Kidney epithelial cell (primary cell): ENCODE data around the gene EFHC1. TPM values are rescaled to one million over a fixed set of nuclear protein-coding genes. Genes with fewer than 3 reads are reported as not detected.

Experiments used
- DNase-seq: peaks from one replicate; pipeline ENCODE4 v3.0.0-alpha.2; 2010; ENCODE audit warnings: low read depth
- H3K27me3 ChIP-seq: 2 replicates; pipeline ENCODE4 v1.6.0; 2011; ENCODE audit warnings: low read length; ENCODE audit not compliant: control insufficient read depth, insufficient read depth
- H3K36me3 ChIP-seq: 2 replicates; pipeline ENCODE4 v1.5.1; 2011; ENCODE audit warnings: low read length; ENCODE audit not compliant: control insufficient read depth, insufficient read depth
- H3K4me3 ChIP-seq: 2 replicates; pipeline ENCODE4 v1.5.1; 2011; ENCODE audit warnings: low read depth, mild to moderate bottlenecking, control low read depth, low read length
- total RNA-seq: library from RNA; depleted of rRNA; stranded (reverse); fragments of >200 nt; gene quantifications from 2 replicates; pipeline ENCODE4 v1.2.3, GENCODE V29; 2015
- TF ChIP-seq, protein P1 (sequence below): IDR thresholded peaks from 2 replicates; pipeline ENCODE4 v1.5.1; 2011; ENCODE audit warnings: mild to moderate bottlenecking, moderate library complexity, low read length, control low read depth, inconsistent platforms; ENCODE audit not compliant: insufficient read depth, poor library complexity, severe bottlenecking

EFHC1 gene, protein sequence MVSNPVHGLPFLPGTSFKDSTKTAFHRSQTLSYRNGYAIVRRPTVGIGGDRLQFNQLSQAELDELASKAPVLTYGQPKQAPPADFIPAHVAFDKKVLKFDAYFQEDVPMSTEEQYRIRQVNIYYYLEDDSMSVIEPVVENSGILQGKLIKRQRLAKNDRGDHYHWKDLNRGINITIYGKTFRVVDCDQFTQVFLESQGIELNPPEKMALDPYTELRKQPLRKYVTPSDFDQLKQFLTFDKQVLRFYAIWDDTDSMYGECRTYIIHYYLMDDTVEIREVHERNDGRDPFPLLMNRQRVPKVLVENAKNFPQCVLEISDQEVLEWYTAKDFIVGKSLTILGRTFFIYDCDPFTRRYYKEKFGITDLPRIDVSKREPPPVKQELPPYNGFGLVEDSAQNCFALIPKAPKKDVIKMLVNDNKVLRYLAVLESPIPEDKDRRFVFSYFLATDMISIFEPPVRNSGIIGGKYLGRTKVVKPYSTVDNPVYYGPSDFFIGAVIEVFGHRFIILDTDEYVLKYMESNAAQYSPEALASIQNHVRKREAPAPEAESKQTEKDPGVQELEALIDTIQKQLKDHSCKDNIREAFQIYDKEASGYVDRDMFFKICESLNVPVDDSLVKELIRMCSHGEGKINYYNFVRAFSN
- 20.5 and 22.9 TPM in 2 replicates for total RNA-seq

DNA sequence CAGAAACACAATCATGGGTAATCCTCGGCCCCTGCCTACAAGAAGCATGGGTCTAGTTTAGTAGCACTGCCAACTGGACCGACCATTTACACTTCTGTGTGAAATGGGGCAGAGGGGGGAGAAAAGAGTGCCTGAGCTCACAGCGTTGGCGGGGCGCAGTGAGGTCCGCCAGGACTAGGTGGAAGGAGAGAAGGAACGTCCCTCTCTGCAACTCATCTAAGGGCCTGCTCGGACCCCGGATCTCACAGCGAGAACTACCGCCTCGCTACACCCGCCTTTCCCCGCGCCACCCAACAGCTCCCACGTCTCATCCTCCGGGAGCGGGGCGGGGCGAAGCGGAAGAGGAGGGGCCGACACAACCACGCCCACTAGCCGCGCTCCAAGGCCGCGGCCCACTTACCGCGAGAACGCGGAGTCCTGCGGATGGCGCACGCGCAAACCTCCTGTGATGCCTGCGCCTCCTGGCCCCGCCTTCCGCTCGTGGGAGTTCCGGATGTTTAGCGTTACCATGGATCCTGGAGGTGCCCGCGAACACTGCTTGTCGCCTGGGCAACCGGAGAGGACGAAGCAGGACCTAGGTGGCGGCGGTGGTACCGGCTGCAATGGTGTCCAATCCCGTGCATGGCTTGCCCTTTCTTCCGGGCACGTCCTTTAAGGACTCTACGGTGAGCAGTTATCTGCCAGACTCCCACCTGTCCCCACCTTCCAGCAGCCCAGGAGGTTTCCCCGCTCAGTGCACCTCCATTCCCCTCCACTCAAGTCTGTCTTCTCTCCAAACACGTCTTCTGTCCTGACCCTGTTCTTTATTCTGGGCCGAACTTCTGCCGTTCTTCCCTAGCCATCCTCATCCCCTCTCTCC is at the start of gene EFHC1:
EFHC1 (plus strand) TSS at position 534 of the 859 bp plus-strand sequence; CDS start at position 603, 69 bp downstream.
- H3K36me3 ChIP-seq = no peaks in the 10 kb centered on the region
- peak within 1 kb of the TSS; percentile 89 for H3K4me3 ChIP-seq
- DNase-seq = peak; percentile 89
- H3K27me3 ChIP-seq = no peaks in the 10 kb centered on the region
- TF ChIP-seq, protein P1, sequence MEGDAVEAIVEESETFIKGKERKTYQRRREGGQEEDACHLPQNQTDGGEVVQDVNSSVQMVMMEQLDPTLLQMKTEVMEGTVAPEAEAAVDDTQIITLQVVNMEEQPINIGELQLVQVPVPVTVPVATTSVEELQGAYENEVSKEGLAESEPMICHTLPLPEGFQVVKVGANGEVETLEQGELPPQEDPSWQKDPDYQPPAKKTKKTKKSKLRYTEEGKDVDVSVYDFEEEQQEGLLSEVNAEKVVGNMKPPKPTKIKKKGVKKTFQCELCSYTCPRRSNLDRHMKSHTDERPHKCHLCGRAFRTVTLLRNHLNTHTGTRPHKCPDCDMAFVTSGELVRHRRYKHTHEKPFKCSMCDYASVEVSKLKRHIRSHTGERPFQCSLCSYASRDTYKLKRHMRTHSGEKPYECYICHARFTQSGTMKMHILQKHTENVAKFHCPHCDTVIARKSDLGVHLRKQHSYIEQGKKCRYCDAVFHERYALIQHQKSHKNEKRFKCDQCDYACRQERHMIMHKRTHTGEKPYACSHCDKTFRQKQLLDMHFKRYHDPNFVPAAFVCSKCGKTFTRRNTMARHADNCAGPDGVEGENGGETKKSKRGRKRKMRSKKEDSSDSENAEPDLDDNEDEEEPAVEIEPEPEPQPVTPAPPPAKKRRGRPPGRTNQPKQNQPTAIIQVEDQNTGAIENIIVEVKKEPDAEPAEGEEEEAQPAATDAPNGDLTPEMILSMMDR = no peak

DNA sequence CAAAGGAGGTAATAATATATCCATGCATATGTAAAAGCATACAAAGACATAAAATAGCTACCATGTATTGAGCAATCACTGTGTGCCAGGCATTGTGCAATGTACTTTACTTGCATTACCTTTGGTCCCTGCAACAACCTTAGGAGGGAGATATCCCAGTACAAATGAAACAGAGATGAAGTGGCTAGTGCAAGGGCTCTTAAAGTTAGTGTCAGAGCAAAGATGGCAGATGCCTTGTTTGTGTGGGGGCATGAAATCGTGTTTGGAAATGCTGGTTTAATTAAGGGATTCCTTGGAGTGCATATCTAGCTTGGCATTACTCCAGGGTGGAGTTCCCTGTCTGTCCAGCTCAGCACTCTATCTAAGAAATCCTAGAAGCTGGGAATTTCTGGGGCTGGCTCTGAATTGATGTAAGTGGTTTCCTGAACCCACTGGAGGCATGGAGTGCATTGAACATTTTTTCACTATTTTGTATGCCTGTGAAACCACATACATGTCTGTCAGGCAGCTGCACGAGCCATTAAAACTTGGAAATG is 48.4 kb upstream of the EFHC1 start:
- H3K27me3 ChIP-seq = no peaks in the 10 kb centered on the region
- DNase-seq = no peak
- TF ChIP-seq, protein P1 = no peak
- H3K36me3 ChIP-seq = no peaks in the 10 kb centered on the region
- H3K4me3 ChIP-seq = no peak overlapping the region

DNA sequence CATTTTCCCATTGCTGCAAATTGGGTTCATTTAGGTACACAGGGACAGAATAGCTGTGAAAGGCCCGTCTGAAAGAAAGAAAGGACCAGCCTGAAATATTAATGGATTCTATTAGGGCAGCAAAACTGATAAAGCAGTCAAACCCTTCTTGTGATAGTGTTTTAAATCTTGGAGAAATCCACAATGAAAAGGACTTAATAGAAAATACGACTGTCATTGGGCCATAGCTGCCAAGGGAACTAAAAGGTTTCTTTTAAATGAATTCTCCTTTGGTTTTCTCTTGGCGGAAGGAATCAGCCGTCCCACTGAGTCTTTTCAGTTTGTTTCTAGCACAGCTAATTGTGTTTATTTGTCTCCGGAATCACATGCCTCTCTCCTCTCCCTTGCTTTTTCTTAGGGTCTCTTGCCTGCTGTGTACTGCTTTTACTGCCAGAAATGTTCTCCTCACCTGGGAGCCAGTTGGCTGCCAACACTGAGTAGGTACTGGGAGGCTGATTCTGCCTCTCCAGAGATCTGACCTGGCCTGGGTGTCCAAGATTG is 46.9 kb upstream of the EFHC1 start:
- Histone ChIP-seq H3K36me3 (no peaks in the 10 kb centered on the region), H3K4me3 (no peak overlapping the region), H3K27me3 (no peaks in the 10 kb centered on the region)
- TF ChIP-seq, protein P1 = no peak
- no peak for DNase-seq

DNA sequence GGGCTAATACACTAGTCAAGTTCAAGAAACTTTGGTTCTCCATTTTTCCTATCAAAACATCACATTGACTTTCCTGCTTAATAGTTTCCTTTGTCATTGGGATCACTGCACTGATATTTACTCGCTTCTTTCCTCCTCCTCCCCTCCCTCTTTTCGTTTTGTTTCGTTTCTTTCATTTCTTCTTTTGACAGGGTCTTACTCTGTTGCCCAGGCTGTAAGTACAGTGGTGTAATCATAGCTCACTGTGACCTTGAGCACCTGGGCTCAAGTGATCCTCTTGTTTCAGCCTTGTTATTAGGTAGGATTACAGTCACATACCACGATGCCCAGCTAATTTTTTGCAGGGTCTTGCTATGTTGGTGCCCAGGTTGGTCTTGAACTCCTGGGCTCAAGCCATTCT is 45.9 kb upstream of the EFHC1 start:
- DNase-seq = no peak
- TF ChIP-seq, protein P1 = no peak
- Histone ChIP-seq H3K27me3 (no peaks in the 10 kb centered on the region), H3K36me3 (no peaks in the 10 kb centered on the region), H3K4me3 (no peak overlapping the region)

DNA sequence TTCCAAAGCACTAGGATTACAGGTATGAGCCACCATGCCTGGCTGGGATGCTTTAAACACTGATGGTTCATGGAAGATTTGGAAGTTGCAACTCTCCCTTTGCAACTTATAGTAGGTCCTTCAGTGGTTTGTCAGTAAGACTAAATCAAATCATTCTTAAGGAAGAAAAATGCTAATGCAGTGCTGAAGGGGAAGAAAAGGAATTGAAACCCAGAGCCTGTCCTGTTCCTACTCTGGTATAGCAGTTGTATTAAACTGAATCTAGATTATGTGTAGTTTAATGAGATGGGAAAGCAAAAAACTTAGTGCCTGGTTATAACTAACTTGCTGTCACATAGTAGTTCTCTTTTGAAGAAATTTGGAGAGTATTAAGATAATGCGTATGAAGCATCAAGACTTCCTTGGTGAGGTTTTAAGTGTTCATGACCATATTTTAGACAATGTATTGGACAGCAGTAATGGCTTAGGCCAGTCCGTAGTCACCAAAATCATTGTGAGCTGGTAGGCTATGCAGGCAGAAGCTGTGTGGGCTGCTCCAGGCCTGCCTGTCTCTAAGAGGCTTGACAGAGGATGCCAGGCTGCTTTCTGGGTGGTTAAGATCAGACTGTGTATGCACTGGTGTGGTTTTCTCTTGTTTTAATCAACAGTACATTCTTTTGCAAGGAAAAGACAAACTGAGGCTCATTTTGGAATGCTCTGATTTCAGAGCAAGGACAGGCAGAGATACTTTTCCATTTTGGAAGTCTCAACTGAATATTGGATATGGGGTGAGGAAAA is 44.2 kb upstream of the EFHC1 start:
- H3K36me3 ChIP-seq = no peaks in the 10 kb centered on the region
- no peak for DNase-seq
- TF ChIP-seq, protein P1 = no peak
- no peaks in the 10 kb centered on the region for H3K27me3 ChIP-seq
- no peak overlapping the region for H3K4me3 ChIP-seq
